ENCODE data around the gene ANKRD6.
"Not testable (repeated sequence)": the region's sequence is repeated elsewhere in the genome, so short reads cannot be mapped to it uniquely, and the experiment has no call there.

The ANKRD6 gene

DNA sequence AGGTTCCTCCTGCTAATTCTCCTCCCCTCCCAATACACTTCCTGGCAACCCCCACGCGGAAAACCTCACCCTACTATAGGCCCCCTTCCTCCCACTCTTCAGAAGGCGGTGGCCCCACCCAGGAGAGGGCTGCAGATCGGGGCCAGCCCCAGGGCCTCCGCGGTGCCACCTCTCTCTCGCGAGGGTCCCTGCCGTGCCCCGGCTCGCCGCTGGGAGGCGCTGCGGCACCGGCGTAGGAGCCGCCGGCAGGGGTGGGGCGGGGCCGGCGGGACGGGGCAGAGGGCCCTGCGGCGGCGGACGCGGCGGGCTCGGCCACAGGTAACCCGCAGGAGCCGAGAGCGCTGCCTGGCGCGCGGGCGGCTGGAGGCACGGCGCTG lies at the start of gene ANKRD6:
TSS of gene ANKRD6 (plus strand) at position 278 of the 377 bp plus-strand sequence. CDS start 133,825 bp downstream, outside the sequence.
- peak; percentile 38 for DNase-seq

DNA sequence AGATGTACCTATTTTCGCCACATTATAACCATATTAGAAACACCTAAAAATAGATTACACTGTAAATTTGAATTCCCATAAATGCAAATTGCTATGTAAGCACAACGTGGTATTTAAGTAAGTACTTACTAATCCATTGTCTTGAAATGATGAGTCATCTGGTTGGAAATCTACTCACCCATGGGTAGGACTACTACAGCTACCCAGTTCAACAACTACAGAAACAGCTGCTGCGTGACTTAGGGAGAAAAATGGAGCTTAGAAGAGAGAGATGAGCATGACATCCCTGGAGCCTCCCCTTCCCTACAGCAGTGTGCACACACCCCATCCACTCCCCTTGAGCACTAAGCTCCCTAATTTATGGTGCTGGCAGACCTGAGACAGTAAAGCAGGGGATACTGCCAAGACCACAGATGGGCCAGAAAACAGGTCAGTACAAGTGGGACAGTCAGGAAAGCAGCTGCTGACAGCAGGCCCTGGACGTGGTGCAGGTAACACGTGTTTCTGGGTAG lies 47.7 kb upstream of the ANKRD6 start:
- DNase-seq: peak; percentile 28

DNA sequence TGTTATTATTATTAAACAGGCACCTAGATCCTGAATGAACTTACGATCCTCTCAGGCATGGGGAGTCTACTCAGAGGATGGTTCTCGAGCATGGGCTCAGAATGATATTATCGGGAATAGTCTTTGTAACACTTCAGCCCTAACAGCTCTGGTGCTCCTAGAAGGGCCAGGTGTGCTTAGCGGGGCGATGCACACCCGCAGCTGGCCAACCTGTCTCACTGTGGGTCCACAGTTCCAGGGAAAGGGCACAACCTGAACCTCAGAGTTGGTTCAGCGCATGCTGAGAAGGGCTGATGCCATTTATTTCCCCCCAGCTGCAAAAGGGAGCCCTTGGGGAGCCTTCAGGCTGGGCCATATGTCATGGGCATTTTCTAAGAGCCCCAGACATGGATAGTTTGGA lies 47.1 kb upstream of the ANKRD6 start:
- DNase-seq: no peak

DNA sequence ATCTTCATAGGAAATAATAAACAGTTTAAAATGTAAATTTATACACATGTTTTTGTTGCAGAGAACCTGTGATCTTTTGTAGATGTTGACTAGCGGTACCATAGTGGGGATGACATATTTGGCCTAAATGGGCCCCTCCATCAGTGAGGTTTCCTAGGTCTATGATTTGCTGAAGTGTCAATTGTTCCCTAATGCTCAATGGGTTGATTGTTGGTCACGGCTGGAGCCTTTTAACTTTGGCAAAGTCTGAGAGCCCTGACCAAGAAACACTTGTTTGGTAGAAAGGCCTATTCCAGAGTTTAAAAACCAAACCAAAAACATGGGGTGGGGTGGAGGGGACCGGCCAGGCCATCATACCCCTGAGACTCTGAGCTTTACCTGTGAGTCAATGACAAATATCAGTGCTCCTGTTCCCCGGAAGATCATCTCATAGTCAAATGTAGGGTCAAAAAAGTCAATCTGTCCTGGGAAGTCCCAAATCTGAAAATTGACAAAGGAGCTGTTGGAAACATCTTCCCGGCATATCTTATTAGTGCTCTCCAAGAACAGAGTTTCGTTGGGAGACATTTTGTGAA lies 45.9 kb upstream of the ANKRD6 start:
- no peak for DNase-seq

DNA sequence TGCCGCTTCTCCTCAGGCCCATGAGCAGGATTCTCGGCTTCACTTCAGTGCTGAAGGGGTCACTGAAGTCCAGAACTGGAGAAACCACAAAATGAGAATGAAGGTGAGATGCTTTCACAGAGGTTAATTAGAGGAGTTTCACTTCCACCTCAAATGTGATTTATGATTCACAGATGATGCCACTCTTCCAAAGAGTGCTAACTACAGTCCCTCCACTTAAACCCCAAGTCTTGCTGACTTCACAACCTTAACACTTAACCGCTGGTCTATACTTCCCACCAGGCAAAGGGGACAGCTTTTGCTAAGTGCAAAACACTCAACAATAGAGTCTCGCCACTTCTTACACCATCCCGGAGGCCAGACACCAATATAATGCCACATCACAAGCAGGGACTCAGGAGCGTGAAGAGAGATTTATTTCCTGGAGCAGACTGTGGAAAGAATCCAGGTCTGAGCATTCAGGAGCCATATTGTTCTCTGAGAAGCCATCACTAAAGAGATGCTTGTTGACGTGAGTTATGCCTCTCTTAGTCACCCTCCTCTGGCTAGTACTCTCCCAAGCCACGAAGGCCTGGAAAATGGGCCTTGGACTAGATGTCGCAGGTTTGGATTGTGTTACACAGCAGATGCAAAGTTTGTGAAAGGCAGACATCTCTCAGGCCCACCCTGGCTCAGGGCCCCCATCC lies 45.3 kb upstream of the ANKRD6 start:
- peak; percentile 27 for DNase-seq

DNA sequence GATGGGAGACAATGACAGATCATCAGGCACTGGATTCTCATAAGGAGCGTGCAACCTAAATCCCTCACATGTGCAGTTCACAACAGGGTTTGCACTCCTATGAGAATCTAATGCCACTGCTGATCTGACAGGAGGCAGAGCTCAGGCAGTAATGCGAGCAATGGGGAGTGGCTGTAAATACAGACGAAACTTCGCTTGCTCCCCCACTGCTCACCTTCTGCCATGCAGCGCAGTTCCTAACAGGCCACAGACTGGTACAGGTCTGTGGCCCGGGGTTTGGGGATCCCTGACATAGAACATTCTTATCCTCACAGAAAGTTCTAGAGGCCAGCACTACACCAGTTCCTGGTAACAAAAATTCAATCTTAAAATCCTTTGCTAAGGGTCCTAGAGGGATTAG lies 44.1 kb upstream of the ANKRD6 start:
- no peak for DNase-seq

DNA sequence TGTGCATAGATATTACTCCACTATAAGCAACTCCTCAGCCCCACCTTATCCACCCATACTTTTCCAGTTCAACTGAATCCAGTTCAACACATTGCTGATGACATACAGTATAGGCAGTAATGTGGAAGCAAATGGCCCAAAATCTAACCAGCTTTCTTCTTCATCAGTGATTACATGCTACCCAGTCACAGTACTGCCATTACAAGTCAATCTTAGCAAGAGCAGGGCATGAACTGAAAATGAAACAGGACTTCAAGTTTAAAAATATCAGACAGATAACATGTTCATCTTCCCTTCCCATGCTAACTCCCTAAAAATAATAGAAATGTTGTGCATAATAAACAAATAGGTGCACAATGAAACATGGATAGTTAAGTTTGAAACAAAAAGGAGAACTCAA lies 40.1 kb upstream of the ANKRD6 start:
- no peak for DNase-seq

DNA sequence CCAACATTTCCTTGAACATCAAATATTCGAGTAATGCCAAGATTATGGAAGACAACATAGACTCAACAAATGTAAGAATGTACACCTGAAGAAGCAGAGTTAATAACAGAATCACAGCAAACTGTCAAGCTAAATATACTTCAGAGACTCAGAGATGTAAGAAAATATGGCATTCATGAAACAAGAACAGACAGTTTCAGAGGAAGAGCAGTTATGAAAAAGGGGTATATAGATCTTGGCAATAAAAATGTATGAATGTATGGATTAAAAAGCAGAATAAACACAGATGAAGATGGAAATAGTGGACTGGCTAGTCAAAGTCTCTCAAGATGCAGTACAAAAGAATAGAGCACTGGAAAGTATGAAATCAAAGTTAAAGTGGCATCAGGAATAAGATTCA lies 39.3 kb upstream of the ANKRD6 start:
- no peak for DNase-seq

DNA sequence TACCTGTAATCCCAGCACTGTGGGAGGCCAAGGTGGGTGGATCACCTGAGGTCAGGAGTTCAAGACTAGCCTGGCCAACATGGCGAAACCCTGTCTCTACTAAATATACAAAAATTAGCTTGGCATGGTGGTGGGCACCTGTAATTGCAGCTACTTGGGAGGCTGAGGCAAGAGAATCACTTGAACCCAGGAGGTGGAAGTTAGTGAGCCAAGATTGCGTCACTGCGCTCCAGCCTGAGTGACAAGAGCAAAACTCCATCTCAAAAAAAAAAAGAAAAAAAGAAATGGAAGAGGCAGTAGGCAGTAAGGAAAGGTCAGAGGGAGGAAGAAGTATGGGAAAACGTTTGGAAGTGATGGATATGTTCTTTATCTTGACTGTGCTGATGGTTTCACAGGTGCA lies 35.1 kb upstream of the ANKRD6 start:
- not testable (repeated sequence) for DNase-seq

DNA sequence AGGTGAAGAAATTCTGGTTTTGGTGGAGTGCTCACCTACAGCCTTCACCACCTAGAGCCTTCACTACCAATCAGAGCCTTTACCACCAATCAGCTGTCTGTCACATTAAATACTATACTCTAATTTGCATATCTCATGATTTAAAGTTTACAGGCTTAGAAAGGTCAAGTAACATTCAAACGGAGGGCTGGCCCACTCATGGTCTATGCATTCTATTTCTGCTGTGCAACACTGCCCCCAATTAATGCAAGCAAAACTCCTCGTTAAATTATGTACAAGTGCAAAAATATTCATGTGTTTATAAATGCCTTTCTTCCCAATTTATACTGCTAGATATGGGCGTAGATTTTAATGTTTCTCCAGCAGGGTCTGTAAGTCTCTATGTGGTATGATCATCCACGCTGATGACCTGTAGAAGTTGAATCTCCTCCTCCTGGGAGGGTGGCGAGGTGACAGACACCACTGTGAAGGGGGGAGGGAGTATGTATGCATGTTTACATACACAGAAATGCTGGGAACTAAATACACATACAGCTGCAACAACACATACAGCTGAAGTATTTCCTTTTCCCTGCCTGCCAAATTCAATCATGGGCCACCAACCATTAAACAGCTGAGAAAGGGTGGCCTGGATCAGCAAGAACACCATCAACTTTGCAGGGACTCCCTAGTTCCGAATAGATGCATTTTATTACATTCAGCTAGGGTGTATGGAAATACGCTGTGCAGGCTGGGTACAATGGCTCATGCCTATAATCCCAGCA lies 34.0 kb upstream of the ANKRD6 start:
- DNase-seq: no peak

DNA sequence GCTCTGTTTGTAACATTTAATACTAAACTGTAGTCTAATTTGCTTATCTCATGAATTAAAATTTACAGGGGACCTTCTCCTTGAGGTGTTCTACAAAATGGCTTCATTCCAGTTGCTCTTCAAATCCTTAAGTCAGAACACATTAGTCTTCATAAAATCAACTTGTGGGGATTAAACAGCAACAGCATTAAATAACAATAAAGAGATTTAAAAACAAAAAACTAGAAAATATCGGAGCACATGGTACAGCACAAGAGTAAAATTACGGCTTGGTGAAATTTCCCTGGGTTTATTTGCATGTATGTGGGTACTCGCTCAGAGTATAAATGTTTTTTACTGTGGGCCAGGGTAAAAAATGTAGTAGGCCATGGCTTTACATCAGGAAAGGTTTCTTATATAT lies 32.9 kb upstream of the ANKRD6 start:
- no peak for DNase-seq

DNA sequence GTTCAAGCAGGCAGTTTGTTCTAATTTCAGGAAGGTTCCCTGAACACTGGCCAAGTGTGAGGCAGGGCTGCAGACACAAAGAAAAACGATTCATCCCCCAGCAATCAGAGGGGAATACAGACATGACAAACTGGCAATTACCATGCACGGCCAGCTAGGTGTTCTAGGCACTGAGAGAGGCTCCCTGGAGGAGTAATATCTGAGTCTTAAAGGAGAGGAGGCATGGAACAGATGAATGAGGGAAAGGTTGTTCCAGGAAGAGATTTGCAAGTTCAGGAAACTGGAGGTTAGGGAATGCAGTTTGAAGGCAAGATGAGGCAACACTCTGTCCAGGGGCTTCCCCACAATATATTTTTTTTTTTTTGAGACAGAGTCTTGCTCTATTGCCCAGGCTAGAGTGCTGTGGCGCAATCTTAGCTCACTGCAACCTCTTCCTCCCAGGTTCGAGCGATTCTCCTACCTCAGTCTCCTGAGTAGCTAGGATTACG lies 32.0 kb upstream of the ANKRD6 start:
- no peak for DNase-seq

DNA sequence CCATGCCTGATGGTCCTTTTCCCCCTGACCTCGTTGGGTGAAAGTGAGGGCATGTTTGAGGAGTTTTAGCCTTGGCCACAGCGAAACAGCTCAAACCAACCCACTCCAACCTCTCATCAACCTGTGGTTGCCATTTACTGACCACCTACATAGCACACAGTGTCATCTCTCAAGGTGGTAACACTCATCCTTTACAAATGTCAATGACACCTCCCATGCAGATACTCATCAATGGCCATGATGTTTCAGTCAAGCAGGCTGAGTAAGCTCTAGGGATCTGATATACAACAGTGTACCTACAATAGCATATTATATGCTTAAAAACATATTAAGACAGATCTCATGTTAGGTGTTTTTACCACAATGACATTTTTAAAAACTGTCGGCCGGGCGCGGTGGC lies 30.2 kb upstream of the ANKRD6 start:
- DNase-seq: no peak

DNA sequence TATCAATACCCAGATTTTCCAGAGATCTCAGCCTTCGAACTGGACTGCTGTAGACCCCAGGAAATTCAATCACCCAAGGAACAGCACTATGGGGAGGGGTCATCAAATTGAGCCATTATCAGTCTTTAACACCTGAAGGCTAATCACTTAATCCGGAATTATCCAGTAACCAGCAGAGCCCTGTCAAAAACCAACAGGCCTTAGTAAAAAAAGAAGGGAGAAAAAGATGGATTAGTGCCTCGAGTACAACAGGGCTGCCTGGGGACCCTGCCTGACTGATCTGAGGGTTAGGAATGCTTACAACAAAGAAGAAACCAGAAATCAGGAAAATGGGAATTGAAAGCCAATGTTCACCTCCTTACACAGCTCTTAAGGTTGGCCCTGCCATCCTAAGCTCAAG lies 28.4 kb upstream of the ANKRD6 start:
- DNase-seq: no peak

DNA sequence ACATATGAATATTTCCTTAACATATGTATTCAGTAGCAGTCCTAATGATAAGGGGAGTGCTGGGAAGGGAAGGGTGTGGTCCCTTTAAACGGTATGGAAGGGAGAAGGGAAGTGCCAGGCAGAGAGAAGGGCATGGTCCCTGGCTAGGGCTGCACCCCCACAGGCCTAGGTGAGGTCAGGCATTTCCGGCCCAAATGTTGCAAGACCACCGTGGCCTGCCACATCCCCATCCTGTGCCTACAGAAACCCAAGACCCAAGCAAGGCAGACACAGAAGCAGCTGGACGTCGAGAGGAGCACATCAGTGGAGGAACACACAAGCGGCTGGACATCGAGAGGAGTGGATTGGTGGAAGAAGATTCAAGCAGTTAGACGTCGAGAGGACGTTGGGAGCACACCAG lies 26.8 kb upstream of the ANKRD6 start:
- DNase-seq: no peak

DNA sequence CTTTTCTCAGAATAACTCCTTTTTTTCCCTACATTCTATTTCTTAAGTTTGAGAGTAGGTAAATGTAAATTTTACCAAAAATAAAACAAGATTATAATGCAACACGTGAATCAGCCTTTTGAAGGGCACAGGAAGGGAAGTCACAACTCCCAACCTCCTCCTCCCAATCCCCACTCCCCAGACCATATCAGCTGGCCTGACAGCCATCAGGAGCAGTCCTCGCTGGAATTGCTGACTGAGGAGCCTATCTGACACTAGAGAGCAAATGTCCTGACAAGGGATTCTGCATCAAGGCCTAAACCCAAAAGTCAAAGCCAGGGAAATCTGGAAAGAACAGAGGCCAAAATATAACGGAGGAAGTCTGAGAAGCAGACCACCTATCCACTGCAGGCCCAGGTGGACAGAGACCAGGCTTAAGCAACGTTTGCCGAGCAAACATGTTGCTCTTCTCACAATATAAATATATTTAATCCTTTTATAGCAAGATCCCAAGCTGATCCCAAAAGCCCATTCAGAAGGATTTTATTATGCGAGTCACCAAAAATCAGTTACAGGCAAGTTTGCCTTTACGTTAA lies 23.4 kb upstream of the ANKRD6 start:
- DNase-seq: no peak

DNA sequence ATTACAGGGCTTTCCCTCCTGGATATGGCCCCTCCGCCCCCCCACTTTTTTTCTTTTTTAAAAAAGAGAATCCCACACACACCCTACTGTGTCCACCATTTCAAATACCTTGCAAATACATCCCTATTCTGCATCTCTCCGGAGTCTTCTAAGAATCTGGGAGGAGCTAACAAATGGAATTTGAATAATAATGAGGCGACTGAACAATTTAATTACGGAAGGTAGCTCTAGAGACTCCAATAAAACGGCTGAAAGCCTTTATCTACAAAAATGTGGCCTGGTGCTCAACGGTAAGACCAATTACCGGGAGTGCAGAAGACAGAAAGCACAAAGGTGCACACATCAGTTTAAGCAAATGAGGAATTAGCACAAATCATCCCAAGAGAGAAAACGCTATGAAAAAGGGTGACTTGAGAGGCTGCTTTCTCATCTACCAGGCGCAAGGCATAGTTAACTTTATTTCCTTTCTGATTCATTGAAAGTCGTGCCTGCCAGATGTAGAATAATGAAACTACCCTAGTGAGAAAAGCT lies 22.7 kb upstream of the ANKRD6 start:
- DNase-seq: no peak

DNA sequence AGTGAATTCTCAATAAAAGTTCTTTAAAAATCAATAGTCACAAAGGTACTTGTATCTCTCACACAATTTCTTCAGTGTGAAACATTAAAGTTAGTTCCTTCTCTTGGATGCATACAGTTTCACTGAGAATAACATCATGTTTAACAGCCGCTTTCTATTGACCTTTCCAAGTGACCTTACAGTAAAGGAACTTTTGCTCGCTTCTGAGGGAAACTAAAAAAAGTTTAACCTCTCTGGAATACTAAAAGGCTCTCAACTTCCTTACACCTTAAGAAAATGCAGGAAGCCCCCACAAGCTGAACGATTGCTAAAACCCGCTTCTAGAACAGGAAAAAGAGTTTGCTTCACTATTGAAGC lies 22.2 kb upstream of the ANKRD6 start:
- no peak for DNase-seq

DNA sequence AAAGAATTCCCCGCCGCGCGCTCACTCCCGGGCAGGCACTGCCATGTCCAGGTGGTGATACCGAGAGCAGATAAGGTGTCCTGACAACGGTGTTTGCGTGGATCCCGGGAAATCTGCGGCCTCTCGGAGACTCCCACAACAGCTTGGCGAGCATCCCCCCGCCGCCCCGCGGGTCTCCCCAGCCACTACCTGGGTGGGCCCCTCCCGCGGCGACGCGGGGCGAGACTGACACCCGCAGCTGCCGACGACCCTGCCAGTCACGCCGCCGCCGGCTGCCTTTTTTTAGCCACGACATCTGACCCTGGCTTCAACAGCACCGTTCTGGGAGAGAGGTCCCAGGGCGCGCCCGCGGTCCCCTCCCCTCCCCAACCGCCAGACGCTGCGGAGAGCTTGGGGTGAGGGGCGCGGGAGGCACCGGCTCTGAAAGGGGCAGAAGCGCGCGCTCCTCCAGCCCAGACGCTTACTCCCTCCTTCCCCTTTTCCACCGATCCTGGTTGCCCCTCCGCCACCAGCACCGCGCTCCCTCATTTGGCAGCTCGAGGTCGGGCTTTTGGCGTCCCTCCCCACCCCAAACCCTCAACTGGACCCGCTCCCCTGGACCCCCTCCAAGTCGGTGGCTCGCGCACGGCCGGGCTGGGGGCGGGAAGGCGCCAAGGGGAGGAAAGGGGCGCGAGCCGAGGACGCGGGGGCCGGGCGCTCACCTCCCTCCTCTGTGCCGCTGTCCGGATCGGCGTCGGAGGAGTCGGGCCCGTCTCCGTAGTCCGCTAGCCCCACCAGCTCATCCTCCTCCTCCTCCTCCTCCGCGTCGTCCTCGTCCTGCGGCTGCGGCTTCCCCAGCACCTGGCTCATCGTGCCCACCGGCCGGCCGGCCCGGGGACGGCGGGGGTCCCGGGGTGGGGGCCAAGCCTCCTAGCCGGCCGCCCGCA lies 21.5 kb upstream of the ANKRD6 start:
- no peak for DNase-seq

DNA sequence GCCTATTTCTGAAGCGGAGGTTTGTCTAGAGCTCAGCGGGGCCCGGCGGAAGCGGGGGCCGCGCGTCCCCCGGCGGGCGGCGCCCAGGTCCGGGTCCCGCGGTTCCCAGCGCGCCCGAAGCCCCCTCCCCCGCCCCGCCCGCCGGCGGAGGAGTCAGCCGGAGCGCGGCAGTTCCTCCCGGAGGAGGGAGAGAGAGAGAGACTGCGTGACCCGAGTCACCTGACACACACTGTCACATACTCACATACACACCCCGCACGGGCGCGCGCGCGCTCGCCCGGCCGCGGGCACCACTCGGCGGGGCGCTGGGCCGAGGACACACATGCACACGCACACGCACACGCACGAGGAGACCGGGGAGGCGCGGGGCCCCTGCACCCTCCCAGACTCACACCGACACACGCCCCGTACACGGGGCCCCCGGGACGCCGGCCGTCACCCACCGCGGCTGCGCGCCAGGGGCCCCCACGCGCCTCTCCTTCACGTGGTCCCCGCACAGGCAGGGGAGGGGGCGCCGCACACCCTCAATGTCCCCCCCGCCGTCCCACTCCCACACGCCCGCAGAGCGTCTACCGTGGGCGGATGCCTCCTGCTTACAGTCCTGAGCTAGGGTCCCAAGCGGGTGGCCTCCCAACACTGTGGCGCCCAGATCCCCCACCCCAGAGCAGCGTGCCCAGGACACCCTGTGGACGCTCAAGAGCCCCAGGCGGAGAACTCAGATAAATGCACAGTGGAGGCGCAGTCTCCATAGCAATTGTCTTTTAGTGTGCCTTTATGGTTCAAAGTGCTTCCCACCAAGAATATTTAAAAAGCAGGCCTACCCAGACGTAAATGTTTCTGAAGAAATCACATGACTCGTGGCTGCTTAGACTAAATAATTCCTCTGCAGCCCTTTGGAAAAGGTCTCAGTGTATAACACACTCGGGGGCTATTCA lies 20.6 kb upstream of the ANKRD6 start, which contains the start of gene RRAGD:
TSS of gene RRAGD (minus strand) at position 203 of the 935 bp plus-strand sequence. CDS start 280 bp downstream, outside the sequence.
- no peak for DNase-seq

DNA sequence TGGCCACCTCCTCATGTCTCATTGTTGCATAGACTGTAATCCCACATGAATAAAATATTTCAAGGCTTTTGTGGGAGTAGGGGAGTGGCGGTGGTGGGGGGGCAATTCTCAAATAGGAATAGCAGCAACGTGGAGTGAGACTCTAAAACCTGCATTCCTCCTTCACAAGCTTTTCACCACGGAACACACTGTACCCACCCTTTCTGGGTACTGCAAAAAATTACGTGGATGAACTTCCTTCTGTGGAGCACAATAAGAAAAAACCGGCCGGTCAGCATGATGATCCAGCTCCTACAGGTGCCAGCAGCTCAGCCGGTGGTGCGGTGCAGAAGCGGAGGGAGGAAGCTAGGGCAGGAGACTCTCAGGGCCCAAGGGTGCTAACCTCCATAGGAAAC lies 19.9 kb upstream of the ANKRD6 start:
- DNase-seq: no peak

Measured in fibroblast of upper back skin (primary cell).